ENCODE results near the gene ADGB. TPM values are rescaled to one million over a fixed set of nuclear protein-coding genes. Genes with fewer than 3 reads are reported as not detected.

Gene ADGB
- total and polyA plus RNA-seq, 2 of the 13 experiments (the other 11 are each of a cell fraction or from before 2014, with no cell fraction given): not detected

- H3K4me3 ChIP-seq (replicated peaks in 1 of 3; ENCODE audit: insufficient read depth in 1 of 3, low read depth in 2 of 3, low read length in 3 of 3): no peak overlapping the region
- no TSS peak for BruUV-seq (replicated peaks)
- CTCF ChIA-PET (ENCODE audit: low intra/inter-chr PET ratio, low total read pairs): no interaction called here
- no peaks in the 10 kb centered on the region for H4K20me1 ChIP-seq (ENCODE audit: insufficient read depth, low read length)
- TF ChIP-seq FOXP1 (IDR thresholded peaks at IDR 0.05) (no peak), FOXP1 (CRISPR knock-in tag; IDR thresholded peaks at IDR 0.05) (no peak), ZNF512B (CRISPR knock-in tag; IDR thresholded peaks at IDR 0.05; ENCODE audit: borderline replicate concordance) (no peak)
- intact Hi-C loops (cut with micrococcal nuclease; ENCODE audit: unreplicated experiment): no loop called here
- FAIRE-seq (no peak), DNase-seq (ENCODE audit: low spot score) (no peak), ATAC-seq (no peak)
- no peaks in the 10 kb centered on the region for H3K36me3 ChIP-seq (replicated peaks in 1 of 2; ENCODE audit: control insufficient read depth in 1 of 2, insufficient read depth in 2 of 2, low read length in 2 of 2)
- no peak overlapping the region for H2AFZ ChIP-seq (ENCODE audit: low read length)
- H3K4me1 ChIP-seq (ENCODE audit: insufficient read depth, low read length): no peaks in the 10 kb centered on the region
- H3K9ac ChIP-seq (ENCODE audit: insufficient read depth, low read depth, low read length): no peak overlapping the region
- POLR2A ChIA-PET: no interaction called here
- in situ Hi-C loops (cut with HindIII; ENCODE audit: extremely low pct_ligation_motif_present, low pct_unique_long_range_greater_than_20kb): loop anchor here (25.0 kb wide), 1 partner anchor 1298 kb away; no protein-coding TSS in a partner anchor
- 26% methylated on average over 4 of the region's 4 CpGs for WGBS (ENCODE audit: low lambda C conversion rate)
- H3K27me3 ChIP-seq (ENCODE audit: control insufficient read depth in 1 of 2, insufficient read depth in 2 of 2, low read length in 2 of 2): no peaks in the 10 kb centered on the region; a peak in 1 of 5 replicates
- H3K27ac ChIP-seq (ENCODE audit: extremely low read length, insufficient read depth, low read length): no peak overlapping the region
- H3K9me3 ChIP-seq (ENCODE audit: low read length): no peaks in the 10 kb centered on the region
- no peaks in the 10 kb centered on the region for H3K79me2 ChIP-seq (ENCODE audit: insufficient read depth, low read length)
- H3K4me2 ChIP-seq (ENCODE audit: low read depth, low read length): no peak overlapping the region
Measured at GRCh38 chr6:146864300-146864699, 265.5 kb downstream of the ADGB start.

GRCh38 chr6:146864885-146865284, 266.1 kb downstream of the ADGB start:
- no peaks in the 10 kb centered on the region for H3K79me2 ChIP-seq (ENCODE audit: insufficient read depth, low read length)
- no TSS peak for BruUV-seq (replicated peaks)
- DNase-seq (ENCODE audit: low spot score) (no peak), ATAC-seq (no peak), FAIRE-seq (no peak)
- CTCF ChIA-PET (ENCODE audit: low intra/inter-chr PET ratio, low total read pairs): no interaction called here
- POLR2A ChIA-PET: no interaction called here
- 6% methylated on average over 2 of the region's 2 CpGs for WGBS (ENCODE audit: low lambda C conversion rate)
- H3K4me1 ChIP-seq (ENCODE audit: insufficient read depth, low read length): no peaks in the 10 kb centered on the region
- H2AFZ ChIP-seq (ENCODE audit: low read length): no peak overlapping the region
- no peaks in the 10 kb centered on the region for H3K36me3 ChIP-seq (replicated peaks in 1 of 2; ENCODE audit: control insufficient read depth in 1 of 2, insufficient read depth in 2 of 2, low read length in 2 of 2)
- H3K27me3 ChIP-seq (ENCODE audit: control insufficient read depth in 1 of 2, insufficient read depth in 2 of 2, low read length in 2 of 2): no peaks in the 10 kb centered on the region; a peak in 1 of 5 replicates
- H4K20me1 ChIP-seq (ENCODE audit: insufficient read depth, low read length): no peaks in the 10 kb centered on the region
- no peak overlapping the region for H3K4me3 ChIP-seq (replicated peaks in 1 of 3; ENCODE audit: insufficient read depth in 1 of 3, low read depth in 2 of 3, low read length in 3 of 3)
- intact Hi-C loops (cut with micrococcal nuclease; ENCODE audit: unreplicated experiment): no loop called here
- H3K9me3 ChIP-seq (ENCODE audit: low read length): no peaks in the 10 kb centered on the region
- H3K9ac ChIP-seq (ENCODE audit: insufficient read depth, low read depth, low read length): no peak overlapping the region
- no peak for TF ChIP-seq KDM5A (IDR thresholded peaks at IDR 0.05; ENCODE audit: borderline replicate concordance, low read length)
- TF ChIP-seq ZNF7 (CRISPR knock-in tag; IDR thresholded peaks at IDR 0.05): no peak
- no peak for TF ChIP-seq ZNF3 (CRISPR knock-in tag; IDR thresholded peaks at IDR 0.05)
- no peak for TF ChIP-seq PHF20 (CRISPR knock-in tag; IDR thresholded peaks at IDR 0.05)
- in situ Hi-C loops (cut with HindIII; ENCODE audit: extremely low pct_ligation_motif_present, low pct_unique_long_range_greater_than_20kb): loop anchor here (25.0 kb wide), 1 partner anchor 1297 kb away; no protein-coding TSS in a partner anchor
- no peak overlapping the region for H3K4me2 ChIP-seq (ENCODE audit: low read depth, low read length)
- no peak overlapping the region for H3K27ac ChIP-seq (ENCODE audit: extremely low read length, insufficient read depth, low read length)

Small RNA genes lying within 50 kb of the gene (small RNA-seq; reads per million reads assigned to genes)
- gene RNU6-906P (ENCODE audit: insufficient read depth in 2 of 3, insufficient read length in 3 of 3, low read depth in 2 of 3, low replicate concordance in 1 of 3): 0 to 0.97 (median 0.65) reads per million in 3 experiments

Other genes starting within 250 kb of the ADGB start
- gene RAB32, start 55.1 kb upstream of the ADGB start, total RNA-seq (2016; rRNA removed; fragmentation: Illumina TruSeq; extraction: Trizol): 93.9 and 101 TPM in 2 replicates
- gene RAB32, start 55.1 kb upstream of the ADGB start, polyA plus RNA-seq (2011; rRNA removed): 42.2 and 43.7 TPM in 2 replicates

Measured in HepG2 (cell line).